Muscle of leg (tissue), 11 donors: ENCODE results near the gene WDR6. TPM values are rescaled to one million over a fixed set of nuclear protein-coding genes. Genes with fewer than 3 reads are reported as not detected.
A peak's percentile ranks its signal among the peaks of the same experiment; 100 is the strongest.

Experiments
- DNase-seq: peaks from one replicate; pipeline ENCODE4 v3.0.0; 2013
- H3K27ac ChIP-seq: one replicate; pipeline ENCODE4 v1.5.1; 2013; ENCODE audit warnings: mild to moderate bottlenecking, low read length, control low read depth
- H3K27me3 ChIP-seq: one replicate; pipeline ENCODE4 v1.6.1; 2013; ENCODE audit warnings: low read length; ENCODE audit not compliant: control insufficient read depth, insufficient read depth
- H3K36me3 ChIP-seq: one replicate; pipeline ENCODE4 v1.6.1; 2013; ENCODE audit warnings: low read length; ENCODE audit not compliant: control insufficient read depth, insufficient read depth
- H3K4me1 ChIP-seq: one replicate; pipeline ENCODE4 v1.6.1; 2013; ENCODE audit warnings: low read length; ENCODE audit not compliant: control insufficient read depth, insufficient read depth
- H3K4me3 ChIP-seq: one replicate; pipeline ENCODE4 v1.5.1; 2013; ENCODE audit warnings: low read length, control low read depth
- H3K9me3 ChIP-seq: replicated peaks from 2 replicates; pipeline ENCODE4 v1.6.1; 2013; ENCODE audit warnings: low read depth, low read length; ENCODE audit not compliant: control insufficient read depth
- WGBS: methylation state at CpG from one replicate; pipeline ENCODE4 v1.1.5; 2013; ENCODE audit warnings: missing lambda C conversion rate; ENCODE audit not compliant: insufficient coverage; 5-methylcytosine and 5-hydroxymethylcytosine counted together
- polyA plus RNA-seq, 8 donors: library from polyadenylated mRNA; unstranded; fragments of 120-200 nt; gene quantifications; one replicate each; pipeline versions ENCODE4 v1.2.1 to v1.2.3, GENCODE V29; 2013; ENCODE audit warnings: inconsistent platforms in 1 of 8, low replicate concordance in 1 of 8; ENCODE audit not compliant: insufficient read length in 8 of 8, insufficient read depth in 1 of 8
- total RNA-seq: library from RNA; stranded (reverse); fragments of 120-200 nt; gene quantifications from one replicate; pipeline ENCODE4 v1.2.4, GENCODE V29; 2013

WDR6 gene
- total and polyA plus RNA-seq, 9 donors = 79.4 to 139 (median 112) TPM

GRCh38 chr3:48970586-48970985, 36.6 kb upstream of the WDR6 start:
- Histone ChIP-seq H3K36me3 (peaks cover 80% of the 10 kb centered on the region), H3K4me1 (no peaks in the 10 kb centered on the region), H3K27ac (no peak overlapping the region), H3K4me3 (no peak overlapping the region), H3K9me3 (no peaks in the 10 kb centered on the region), H3K27me3 (no peaks in the 10 kb centered on the region)
- no peak for DNase-seq
- WGBS = 100% methylated on average over 2 of the region's 6 CpGs

GRCh38 chr3:48974076-48974864, 32.9 kb upstream of the WDR6 start:
- Histone ChIP-seq H3K36me3 (peaks cover 86% of the 10 kb centered on the region), H3K27ac (no peak overlapping the region), H3K4me1 (no peaks in the 10 kb centered on the region), H3K9me3 (no peaks in the 10 kb centered on the region), H3K27me3 (no peaks in the 10 kb centered on the region), H3K4me3 (no peak overlapping the region)
- 93% methylated on average over 7 of the region's 10 CpGs for WGBS
- DNase-seq = no peak

- no peaks in the 10 kb centered on the region for H3K27me3 ChIP-seq
- no peak overlapping the region for H3K27ac ChIP-seq
- H3K9me3 ChIP-seq = no peaks in the 10 kb centered on the region
- WGBS = no CpG with 5 or more reads among the region's 3 CpGs
- peaks cover 81% of the 10 kb centered on the region for H3K36me3 ChIP-seq
- no peaks in the 10 kb centered on the region for H3K4me1 ChIP-seq
- no peak for DNase-seq
- H3K4me3 ChIP-seq = no peak overlapping the region
These were observed 27.7 kb upstream of the WDR6 start for GRCh38 chr3:48979451-48979850.

- H3K27ac ChIP-seq = no peak overlapping the region
- H3K4me3 ChIP-seq = no peak overlapping the region
- DNase-seq = no peak
- 90% methylated on average over 2 of the region's 4 CpGs for WGBS
- peaks cover 82% of the 10 kb centered on the region for H3K36me3 ChIP-seq
- no peaks in the 10 kb centered on the region for H3K9me3 ChIP-seq
- no peaks in the 10 kb centered on the region for H3K4me1 ChIP-seq
- no peaks in the 10 kb centered on the region for H3K27me3 ChIP-seq
These were observed 26.9 kb upstream of the WDR6 start for GRCh38 chr3:48980295-48980694.

- DNase-seq = no peak
- Histone ChIP-seq H3K27me3 (no peaks in the 10 kb centered on the region), H3K4me3 (no peak overlapping the region), H3K9me3 (no peaks in the 10 kb centered on the region), H3K36me3 (peaks cover 78% of the 10 kb centered on the region), H3K4me1 (no peaks in the 10 kb centered on the region), H3K27ac (no peak overlapping the region)
These were observed 25.2 kb upstream of the WDR6 start for GRCh38 chr3:48982016-48982415.

GRCh38 chr3:48982686-48983085, 24.5 kb upstream of the WDR6 start:
- no peak overlapping the region for H3K4me3 ChIP-seq
- no peaks in the 10 kb centered on the region for H3K27me3 ChIP-seq
- peaks cover 75% of the 10 kb centered on the region for H3K36me3 ChIP-seq
- H3K9me3 ChIP-seq = no peaks in the 10 kb centered on the region
- H3K27ac ChIP-seq = no peak overlapping the region
- no peaks in the 10 kb centered on the region for H3K4me1 ChIP-seq
- WGBS = 87% methylated on average over 3 of the region's 5 CpGs
- no peak for DNase-seq

- WGBS = 83% methylated on average over 1 of the region's 4 CpGs
- Histone ChIP-seq H3K27me3 (no peaks in the 10 kb centered on the region), H3K27ac (no peak overlapping the region), H3K36me3 (peaks cover 70% of the 10 kb centered on the region), H3K4me1 (no peaks in the 10 kb centered on the region), H3K4me3 (no peak overlapping the region), H3K9me3 (no peaks in the 10 kb centered on the region)
- DNase-seq = no peak
These were observed 24.1 kb upstream of the WDR6 start for GRCh38 chr3:48983096-48983495.

GRCh38 chr3:48984663-48985062, 22.5 kb upstream of the WDR6 start:
- DNase-seq = no peak
- no peak overlapping the region for H3K4me3 ChIP-seq
- no peaks in the 10 kb centered on the region for H3K9me3 ChIP-seq
- peaks cover 8% of the 10 kb centered on the region for H3K4me1 ChIP-seq
- no peaks in the 10 kb centered on the region for H3K27me3 ChIP-seq
- H3K27ac ChIP-seq = no peak overlapping the region
- peaks cover 57% of the 10 kb centered on the region for H3K36me3 ChIP-seq

- no peak for DNase-seq
- H3K4me3 ChIP-seq = no peak overlapping the region
- no peak overlapping the region for H3K27ac ChIP-seq
- peaks cover 11% of the 10 kb centered on the region for H3K4me1 ChIP-seq
- WGBS = 89% methylated on average over 5 of the region's 7 CpGs
- H3K9me3 ChIP-seq = no peaks in the 10 kb centered on the region
- H3K36me3 ChIP-seq = peaks cover 47% of the 10 kb centered on the region
- no peaks in the 10 kb centered on the region for H3K27me3 ChIP-seq
These were observed 21.3 kb upstream of the WDR6 start for GRCh38 chr3:48985831-48986376.

- Histone ChIP-seq H3K27me3 (no peaks in the 10 kb centered on the region), H3K36me3 (peaks cover 22% of the 10 kb centered on the region), H3K9me3 (no peaks in the 10 kb centered on the region), H3K27ac (peak overlapping the region; percentile 94), H3K4me1 (peaks cover 19% of the 10 kb centered on the region), H3K4me3 (peak overlapping the region; percentile 63)
- no peak for DNase-seq
- WGBS = under 1% methylated on average over 16 of the region's 21 CpGs
These were observed 17.9 kb upstream of the WDR6 start for GRCh38 chr3:48989126-48989795.
